Measurements from ENCODE around the gene LASP1. TPM values are rescaled to one million over a fixed set of nuclear protein-coding genes. Genes with fewer than 3 reads are reported as not detected.

Gene LASP1
- total and polyA plus RNA-seq, 2 experiments from 2014 or later: 48.7 to 173 TPM

DNA sequence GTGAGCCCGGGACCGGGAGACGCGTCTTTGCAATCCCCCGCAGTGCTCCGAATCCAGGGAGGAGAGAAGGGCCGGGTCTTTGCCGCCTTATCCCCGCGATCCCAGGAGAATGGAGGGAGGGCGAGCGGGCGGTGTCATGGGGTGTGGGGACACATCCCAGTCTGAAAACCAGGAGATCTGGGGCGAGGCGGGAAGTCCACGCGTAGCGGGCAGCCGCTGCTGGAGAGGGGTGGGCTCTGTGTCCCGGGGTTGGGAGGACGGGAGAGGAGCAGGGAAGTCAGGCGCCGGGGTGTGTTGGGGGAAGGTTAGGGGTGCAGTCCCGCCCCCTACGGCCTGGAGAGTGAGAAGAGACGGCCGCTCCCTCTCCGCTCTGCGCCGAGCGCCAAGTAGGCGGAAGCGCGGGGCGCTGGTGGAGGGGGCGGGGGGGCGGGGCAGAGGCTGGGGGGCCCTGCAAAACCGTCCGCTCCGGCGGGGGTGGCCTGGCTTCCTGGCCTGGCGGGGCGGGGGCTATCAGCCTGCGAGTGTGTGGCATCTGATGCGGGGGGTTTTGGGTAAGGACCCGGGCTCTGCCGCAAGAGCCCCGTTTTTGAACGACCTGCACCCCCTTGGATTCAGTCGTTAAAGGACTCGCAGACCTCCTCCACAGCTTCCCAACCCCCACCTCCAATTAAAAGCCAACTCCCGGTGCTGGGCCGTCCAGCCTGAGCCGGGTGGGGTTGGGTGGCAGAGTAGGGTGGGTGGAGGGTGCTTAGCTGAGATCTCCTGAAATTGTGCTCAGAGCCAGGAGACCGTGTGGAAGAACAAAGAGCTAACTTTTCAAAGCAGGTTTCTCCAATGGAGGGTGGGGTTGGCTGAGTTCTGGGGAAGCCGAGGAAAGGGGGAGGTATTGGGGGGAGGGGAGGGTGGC, 654 bp downstream of the LASP1 start (continued):
- TF ChIP-seq ZNF462 (CRISPR knock-in tag; IDR thresholded peaks at IDR 0.05) (no peak), CTCF (conservative IDR thresholded peaks at IDR 0.05; ENCODE audit: low read depth in 2 of 2) (no peak), EZH2phosphoT487 (IDR thresholded peaks at IDR 0.05; ENCODE audit: unreplicated experiment) (no peak), JUNB (IDR thresholded peaks at IDR 0.05; ENCODE audit: unreplicated experiment) (no peak), CREB1 (CRISPR knock-in tag; IDR thresholded peaks at IDR 0.05; ENCODE audit: low read depth) (no peak)

All from GM23338 (cell line).